Activated naive CD8-positive, alpha-beta T cell treated with anti-CD3 and anti-CD28 coated beads, Interleukin-2, amount 10 ng/mL, durations not matched to agents 7 days and 5 days (primary cell): ENCODE data around the gene GRXCR1. TPM values are rescaled to one million over a fixed set of nuclear protein-coding genes. Genes with fewer than 3 reads are reported as not detected.

ENCODE experiments used
- ATAC-seq: fragments of 150-1000 bp; cut with Tn5 transposase; one replicate; pipeline ENCODE4 v1.10.0; 2021; ENCODE audit warnings: low read depth, moderate library complexity
- POLR2A ChIA-PET: fragments of 350-600 bp; sonication (Branson Sonifier 250); formaldehyde crosslinking; loops from one replicate; lab custom pipeline; 2021; ENCODE audit warnings: antibody characterized with exemption; lab: Charles Lee
- DNase-seq: peaks from one replicate; pipeline ENCODE4 v3.0.0; 2021
- H3K27ac Mint-ChIP-seq: one replicate; pipeline ENCODE4 v1.8.0; 2022; ENCODE audit warnings: mild to moderate bottlenecking, mixed read lengths
- H3K27me3 Mint-ChIP-seq: one replicate; pipeline ENCODE4 v1.8.0; 2022; ENCODE audit warnings: mild to moderate bottlenecking, moderate library complexity, mixed read lengths
- H3K36me3 Mint-ChIP-seq: one replicate; pipeline ENCODE4 v1.8.0; 2021; ENCODE audit warnings: mild to moderate bottlenecking, mixed read lengths
- H3K4me1 Mint-ChIP-seq: one replicate; pipeline ENCODE4 v1.8.0; 2021; ENCODE audit warnings: mixed read lengths
- H3K4me3 Mint-ChIP-seq: one replicate; pipeline ENCODE4 v1.8.0; 2022; ENCODE audit warnings: mild to moderate bottlenecking, moderate library complexity, mixed read lengths
- H3K9me3 Mint-ChIP-seq: one replicate; pipeline ENCODE4 v1.8.0; 2021; ENCODE audit warnings: mixed read lengths
- total RNA-seq, 2 experiments: library from RNA; stranded (reverse); gene quantifications; one replicate each; pipeline ENCODE4 v1.2.3, GENCODE V29; 2021

The GRXCR1 gene
- total RNA-seq, 2 experiments from 2014 or later = not detected

DNA sequence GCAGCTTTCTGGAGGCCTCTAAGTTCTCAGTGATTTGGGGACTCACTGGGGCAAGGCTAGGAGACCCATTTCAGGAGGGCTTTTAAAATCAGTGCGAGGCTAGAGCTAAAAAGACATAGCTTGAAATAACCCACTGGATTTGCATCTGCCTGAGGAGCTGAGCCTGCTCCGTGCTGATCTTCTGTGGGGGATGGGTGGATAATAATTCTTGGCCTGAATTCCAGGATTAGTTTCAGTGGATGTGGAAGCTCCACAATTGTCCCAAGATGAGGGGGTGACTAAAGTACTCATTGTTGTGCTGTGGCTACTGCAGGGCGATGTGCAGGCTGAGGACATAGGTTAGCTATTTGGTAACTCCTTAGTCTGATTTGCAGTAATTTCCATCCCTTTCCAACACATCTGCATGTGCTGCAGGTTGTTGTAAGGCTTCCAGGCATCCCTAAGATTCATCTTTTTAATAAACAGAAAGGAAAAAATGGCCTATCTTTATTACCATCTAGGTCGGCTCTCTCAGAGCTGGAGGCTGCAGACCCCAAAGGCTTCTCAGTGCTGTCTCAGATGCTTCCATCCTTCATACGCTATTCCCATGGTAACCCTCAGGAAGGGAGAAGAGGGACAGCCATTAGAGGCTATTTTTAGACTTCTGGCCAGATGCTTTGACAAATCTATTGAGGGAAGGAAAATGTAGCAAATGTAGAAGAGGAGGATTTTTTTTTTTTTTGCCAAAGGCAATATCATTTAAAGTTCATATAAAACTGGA, 63.4 kb downstream of the GRXCR1 start:
- H3K36me3 Mint-ChIP-seq = no peaks in the 10 kb centered on the region
- no peak overlapping the region for H3K4me3 Mint-ChIP-seq
- H3K27ac Mint-ChIP-seq = no peak overlapping the region
- no peak for ATAC-seq
- H3K9me3 Mint-ChIP-seq = peaks cover 2% of the 10 kb centered on the region
- POLR2A ChIA-PET = no interaction called here
- H3K27me3 Mint-ChIP-seq = no peaks in the 10 kb centered on the region
- no peaks in the 10 kb centered on the region for H3K4me1 Mint-ChIP-seq
- no peak for DNase-seq

DNA sequence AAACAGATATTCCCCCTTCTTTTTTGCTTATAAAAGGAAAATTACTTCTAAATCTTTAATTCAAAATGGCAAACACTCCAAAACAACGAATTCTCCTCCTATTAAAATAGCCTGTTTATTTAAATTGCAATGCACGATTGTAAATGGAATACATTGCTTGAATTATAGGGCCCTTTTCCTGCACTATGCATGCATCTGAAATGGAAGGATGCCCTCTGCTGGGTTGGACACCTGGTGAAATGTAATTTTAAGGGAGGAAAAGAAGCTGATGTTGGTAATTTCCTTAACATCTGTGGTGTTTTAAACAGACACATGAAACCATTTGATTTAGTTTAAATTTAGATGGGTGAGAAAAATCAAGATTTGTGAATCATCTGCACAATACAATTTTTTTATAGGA, 72.8 kb downstream of the GRXCR1 start:
- no peak for DNase-seq
- POLR2A ChIA-PET = no interaction called here
- no peak overlapping the region for H3K27ac Mint-ChIP-seq
- H3K9me3 Mint-ChIP-seq = peaks cover 2% of the 10 kb centered on the region
- H3K4me3 Mint-ChIP-seq = no peak overlapping the region
- no peaks in the 10 kb centered on the region for H3K27me3 Mint-ChIP-seq
- H3K4me1 Mint-ChIP-seq = no peaks in the 10 kb centered on the region
- ATAC-seq = no peak
- no peaks in the 10 kb centered on the region for H3K36me3 Mint-ChIP-seq

- H3K4me3 Mint-ChIP-seq = no peak overlapping the region
- H3K27ac Mint-ChIP-seq = no peak overlapping the region
- H3K9me3 Mint-ChIP-seq = peaks cover 3% of the 10 kb centered on the region
- no peak for DNase-seq
- no peaks in the 10 kb centered on the region for H3K27me3 Mint-ChIP-seq
- POLR2A ChIA-PET = no interaction called here
- H3K36me3 Mint-ChIP-seq = no peaks in the 10 kb centered on the region
- no peaks in the 10 kb centered on the region for H3K4me1 Mint-ChIP-seq
- ATAC-seq = no peak
These were observed 93.5 kb downstream of the GRXCR1 start for GRCh38 chr4:42985976-42986375.

- ATAC-seq (no peak), DNase-seq (no peak)
- no peaks in the 10 kb centered on the region for H3K9me3 Mint-ChIP-seq
- no peaks in the 10 kb centered on the region for H3K36me3 Mint-ChIP-seq
- H3K27me3 Mint-ChIP-seq = no peaks in the 10 kb centered on the region
- no peak overlapping the region for H3K4me3 Mint-ChIP-seq
- no peak overlapping the region for H3K27ac Mint-ChIP-seq
- POLR2A ChIA-PET = no interaction called here
- H3K4me1 Mint-ChIP-seq = no peaks in the 10 kb centered on the region
These were observed 102.9 kb downstream of the GRXCR1 start for GRCh38 chr4:42995343-42995944.

- ATAC-seq (no peak), DNase-seq (no peak)
- Mint-ChIP-seq H3K4me3 (no peak overlapping the region), H3K9me3 (peaks cover 5% of the 10 kb centered on the region), H3K27ac (no peak overlapping the region), H3K4me1 (no peaks in the 10 kb centered on the region), H3K27me3 (no peaks in the 10 kb centered on the region), H3K36me3 (no peaks in the 10 kb centered on the region)
- POLR2A ChIA-PET = no interaction called here
These were observed 116.3 kb downstream of the GRXCR1 start for GRCh38 chr4:43008793-43009192.

- no peaks in the 10 kb centered on the region for H3K27me3 Mint-ChIP-seq
- no peak overlapping the region for H3K27ac Mint-ChIP-seq
- ATAC-seq (no peak), DNase-seq (no peak)
- H3K4me1 Mint-ChIP-seq = no peaks in the 10 kb centered on the region
- H3K36me3 Mint-ChIP-seq = no peaks in the 10 kb centered on the region
- POLR2A ChIA-PET = no interaction called here
- H3K4me3 Mint-ChIP-seq = no peak overlapping the region
- H3K9me3 Mint-ChIP-seq = no peaks in the 10 kb centered on the region
These were observed 121.7 kb downstream of the GRXCR1 start for GRCh38 chr4:43014256-43014655.

DNA sequence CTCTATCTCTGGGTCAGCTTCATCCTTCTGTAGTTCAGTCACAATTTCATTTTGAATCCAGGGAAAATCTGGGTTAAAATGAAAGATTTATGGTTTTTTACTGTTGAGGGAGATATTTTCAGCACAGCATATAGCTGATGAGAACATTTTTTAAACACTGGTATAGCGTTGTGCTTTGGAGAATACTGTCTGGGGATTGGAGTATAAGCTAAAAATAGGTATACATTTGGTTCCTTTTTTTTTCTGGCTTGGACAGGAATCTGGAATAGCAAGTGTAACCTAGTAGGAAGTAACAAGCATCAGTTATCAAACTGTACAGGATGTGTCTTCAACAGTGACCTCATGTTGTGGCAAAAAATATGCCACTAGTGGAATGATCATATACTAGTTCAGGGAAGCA, 149.1 kb downstream of the GRXCR1 start:
- no peaks in the 10 kb centered on the region for H3K4me1 Mint-ChIP-seq
- H3K9me3 Mint-ChIP-seq = no peaks in the 10 kb centered on the region
- no peak for DNase-seq

GRCh38 chr4:43047058-43047457, 154.5 kb downstream of the GRXCR1 start:
- Mint-ChIP-seq H3K4me1 (no peaks in the 10 kb centered on the region), H3K9me3 (no peaks in the 10 kb centered on the region), H3K36me3 (no peaks in the 10 kb centered on the region), H3K4me3 (no peak overlapping the region), H3K27me3 (no peaks in the 10 kb centered on the region), H3K27ac (no peak overlapping the region)
- POLR2A ChIA-PET = no interaction called here
- no peak for ATAC-seq
- DNase-seq = no peak

More for the DNA sequence above, 149.1 kb downstream of the GRXCR1 start:
- H3K36me3 Mint-ChIP-seq = no peaks in the 10 kb centered on the region
- no peak for ATAC-seq
- H3K27me3 Mint-ChIP-seq = no peaks in the 10 kb centered on the region
- POLR2A ChIA-PET = no interaction called here
- H3K4me3 Mint-ChIP-seq = no peak overlapping the region
- H3K27ac Mint-ChIP-seq = no peak overlapping the region

DNA sequence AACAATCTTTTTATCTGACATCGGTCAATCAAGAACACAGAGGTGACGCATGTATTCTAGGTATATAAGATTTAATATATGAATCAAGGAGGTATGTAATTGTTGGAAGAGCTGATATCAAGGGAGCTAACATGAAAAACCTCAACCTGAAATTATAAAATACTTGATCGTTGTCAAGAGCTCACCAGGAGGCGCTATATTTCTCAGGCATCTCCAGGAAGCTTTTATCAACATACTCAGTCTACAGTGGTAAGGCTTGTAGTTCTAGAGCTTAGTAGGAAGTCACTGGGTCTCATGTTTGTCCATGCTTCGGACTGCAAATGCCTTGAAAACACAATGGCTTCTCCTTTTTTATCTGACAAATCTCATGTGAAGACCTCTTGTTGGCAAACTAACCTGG, 156.1 kb downstream of the GRXCR1 start:
- no peaks in the 10 kb centered on the region for H3K9me3 Mint-ChIP-seq
- H3K27me3 Mint-ChIP-seq = no peaks in the 10 kb centered on the region
- no peak for ATAC-seq
- no peak overlapping the region for H3K4me3 Mint-ChIP-seq
- no peak for DNase-seq
- H3K27ac Mint-ChIP-seq = no peak overlapping the region
- no peaks in the 10 kb centered on the region for H3K36me3 Mint-ChIP-seq
- no peaks in the 10 kb centered on the region for H3K4me1 Mint-ChIP-seq
- POLR2A ChIA-PET = no interaction called here

- POLR2A ChIA-PET = no interaction called here
- no peaks in the 10 kb centered on the region for H3K9me3 Mint-ChIP-seq
- no peak overlapping the region for H3K4me3 Mint-ChIP-seq
- no peaks in the 10 kb centered on the region for H3K4me1 Mint-ChIP-seq
- H3K36me3 Mint-ChIP-seq = no peaks in the 10 kb centered on the region
- ATAC-seq (no peak), DNase-seq (no peak)
- no peaks in the 10 kb centered on the region for H3K27me3 Mint-ChIP-seq
- H3K27ac Mint-ChIP-seq = no peak overlapping the region
These were observed 156.8 kb downstream of the GRXCR1 start for GRCh38 chr4:43049326-43049725.

DNA sequence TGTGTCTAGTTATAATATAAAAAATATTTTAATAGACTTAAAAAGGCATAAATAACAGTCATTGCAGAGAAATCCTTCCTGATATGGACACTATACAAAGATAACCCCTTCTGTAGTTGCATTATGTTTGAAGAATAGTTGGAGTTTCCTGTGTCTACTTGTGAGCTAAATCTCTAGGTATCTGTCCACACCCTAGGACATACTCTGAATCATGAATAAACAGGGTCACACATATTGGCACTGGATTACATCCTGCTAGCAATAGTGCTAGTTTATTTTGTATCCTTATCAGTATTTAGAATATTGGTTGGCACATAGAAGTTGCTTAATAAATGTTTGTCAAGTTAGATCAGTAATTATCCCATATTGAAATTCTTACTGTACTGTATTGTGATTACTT, 173.9 kb downstream of the GRXCR1 start:
- POLR2A ChIA-PET = no interaction called here

DNA sequence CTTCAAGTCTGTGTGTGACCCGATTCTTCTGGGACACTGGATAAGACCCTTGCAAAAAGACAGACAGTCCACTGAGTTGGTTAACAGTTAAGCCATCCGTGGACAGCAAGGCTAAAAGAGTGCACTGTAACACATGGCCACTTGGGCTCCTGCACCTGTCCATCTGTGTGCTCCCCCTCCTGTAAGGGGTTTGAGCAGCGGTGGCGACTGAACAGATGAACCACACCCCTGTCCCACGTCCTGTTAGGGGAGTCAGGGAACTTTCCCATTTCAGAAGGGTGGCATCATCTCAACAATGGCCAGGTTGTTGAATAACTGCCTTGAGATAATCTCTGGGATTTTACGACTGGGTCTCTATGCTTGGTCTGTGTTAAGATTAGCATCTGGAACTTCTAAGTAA, 178.6 kb downstream of the GRXCR1 start:
- Mint-ChIP-seq H3K9me3 (no peaks in the 10 kb centered on the region), H3K4me1 (no peaks in the 10 kb centered on the region), H3K27ac (no peak overlapping the region), H3K4me3 (no peak overlapping the region), H3K36me3 (no peaks in the 10 kb centered on the region), H3K27me3 (no peaks in the 10 kb centered on the region)
- DNase-seq (no peak), ATAC-seq (no peak)
- POLR2A ChIA-PET = no interaction called here

More for the DNA sequence above, 173.9 kb downstream of the GRXCR1 start:
- Mint-ChIP-seq H3K27me3 (no peaks in the 10 kb centered on the region), H3K27ac (no peak overlapping the region), H3K4me1 (no peaks in the 10 kb centered on the region), H3K4me3 (no peak overlapping the region), H3K9me3 (no peaks in the 10 kb centered on the region), H3K36me3 (no peaks in the 10 kb centered on the region)
- ATAC-seq (no peak), DNase-seq (no peak)
